Vagina (tissue), 2 donors: ENCODE measurements around the gene MROH7. TPM values are rescaled to one million over a fixed set of nuclear protein-coding genes. Genes with fewer than 3 reads are reported as not detected.

Source experiments
- DNase-seq, 2 donors: peaks; one replicate each; pipeline ENCODE4 v3.0.0-alpha.2; 2017; ENCODE audit errors: extremely low spot score in 2 of 2
- H3K27ac ChIP-seq: fragments of 200-600 bp; sonication (generic); one replicate; pipeline ENCODE4 v1.5.1; 2019
- H3K27me3 ChIP-seq: fragments of 200-600 bp; sonication (generic); one replicate; pipeline ENCODE4 v1.5.1; 2019
- H3K36me3 ChIP-seq, 2 donors: fragments of 200-600 bp; sonication (generic); one replicate each; pipeline ENCODE4 v1.5.1; 2017 to 2019
- H3K4me1 ChIP-seq: fragments of 200-600 bp; sonication (generic); one replicate; pipeline ENCODE4 v1.5.1; 2019
- H3K4me3 ChIP-seq, 2 donors: fragments of 200-600 bp; sonication (generic); 1 replicate in 1 of 2; 2 replicates in 1 of 2; pipeline ENCODE4 v1.5.1; 2016 to 2019
- H3K9me3 ChIP-seq: fragments of 200-600 bp; sonication (generic); one replicate; pipeline ENCODE4 v1.5.1; 2019
- POLR2A ChIP-seq, 2 donors: fragments of 450-650 bp; IDR thresholded peaks; one replicate each; pipeline ENCODE4 v1.6.1; 2017; ENCODE audit warnings: antibody characterized with exemption in 2 of 2, mild to moderate bottlenecking in 2 of 2, moderate library complexity in 2 of 2
- POLR2AphosphoS5 ChIP-seq, 2 donors: sonication (generic); formaldehyde crosslinking; IDR thresholded peaks; one replicate each; pipeline ENCODE4 v1.9.0; 2017; ENCODE audit warnings: antibody characterized with exemption in 2 of 2, mild to moderate bottlenecking in 2 of 2, low read depth in 1 of 2; ENCODE audit not compliant: insufficient read depth in 1 of 2
- intact Hi-C: fragments of 100-400 bp; cut with DNase I; formaldehyde crosslinking; loops from one replicate; pipeline ENCODE4 v1.15.1; 2023
- total RNA-seq: library from RNA; depleted of rRNA; stranded (reverse); fragments of >200 nt; gene quantifications from one replicate; pipeline ENCODE4 v1.2.3, GENCODE V29; 2016
- TF ChIP-seq, protein P1 (sequence below), 3 experiments: fragments of 450-650 bp in 2 of 3; fragments of 200-600 bp in 1 of 3; sonication (generic) in 1 of 3; IDR thresholded peaks; one replicate each; pipeline ENCODE4 v1.5.1; 2017 to 2019; ENCODE audit warnings: antibody characterized with exemption in 3 of 3, mild to moderate bottlenecking in 2 of 3, moderate library complexity in 2 of 3

The MROH7 gene
- total RNA-seq, 1 donor from 2014 or later: 7.4 TPM

DNA sequence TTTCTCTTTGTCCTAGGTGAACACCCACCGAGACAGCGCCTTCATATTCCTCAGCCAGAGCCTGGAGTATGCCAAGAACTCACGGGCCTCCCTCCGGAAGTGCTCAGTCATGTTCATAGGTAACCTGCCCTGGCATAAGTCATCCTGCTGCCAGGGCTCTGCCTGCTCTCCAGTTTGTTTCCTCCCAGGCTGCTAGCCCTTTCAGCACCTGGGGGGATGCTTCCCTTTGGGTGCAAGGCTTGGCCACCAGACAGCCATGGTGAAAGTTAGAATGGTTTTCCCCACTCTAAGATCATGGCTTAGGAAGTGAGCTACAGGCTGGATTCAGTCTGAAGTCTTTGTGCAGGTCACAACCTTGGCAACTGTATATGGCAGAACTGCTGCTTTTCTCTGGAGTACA, 64.8 kb downstream of the MROH7 start:
- intact Hi-C loops: no loop called here
- Histone ChIP-seq H3K27ac (no peak overlapping the region), H3K9me3 (no peaks in the 10 kb centered on the region), H3K27me3 (no peaks in the 10 kb centered on the region), H3K4me1 (no peaks in the 10 kb centered on the region), H3K36me3 (no peaks in the 10 kb centered on the region), H3K4me3 (no peak overlapping the region)
- no peak for DNase-seq
- TF ChIP-seq POLR2AphosphoS5 (IDR thresholded peaks at IDR 0.05; ENCODE audit: insufficient read depth in 1 of 2, low read depth in 1 of 2) (no peak), POLR2A (IDR thresholded peaks at IDR 0.05) (no peak)
- TF ChIP-seq, protein P1, sequence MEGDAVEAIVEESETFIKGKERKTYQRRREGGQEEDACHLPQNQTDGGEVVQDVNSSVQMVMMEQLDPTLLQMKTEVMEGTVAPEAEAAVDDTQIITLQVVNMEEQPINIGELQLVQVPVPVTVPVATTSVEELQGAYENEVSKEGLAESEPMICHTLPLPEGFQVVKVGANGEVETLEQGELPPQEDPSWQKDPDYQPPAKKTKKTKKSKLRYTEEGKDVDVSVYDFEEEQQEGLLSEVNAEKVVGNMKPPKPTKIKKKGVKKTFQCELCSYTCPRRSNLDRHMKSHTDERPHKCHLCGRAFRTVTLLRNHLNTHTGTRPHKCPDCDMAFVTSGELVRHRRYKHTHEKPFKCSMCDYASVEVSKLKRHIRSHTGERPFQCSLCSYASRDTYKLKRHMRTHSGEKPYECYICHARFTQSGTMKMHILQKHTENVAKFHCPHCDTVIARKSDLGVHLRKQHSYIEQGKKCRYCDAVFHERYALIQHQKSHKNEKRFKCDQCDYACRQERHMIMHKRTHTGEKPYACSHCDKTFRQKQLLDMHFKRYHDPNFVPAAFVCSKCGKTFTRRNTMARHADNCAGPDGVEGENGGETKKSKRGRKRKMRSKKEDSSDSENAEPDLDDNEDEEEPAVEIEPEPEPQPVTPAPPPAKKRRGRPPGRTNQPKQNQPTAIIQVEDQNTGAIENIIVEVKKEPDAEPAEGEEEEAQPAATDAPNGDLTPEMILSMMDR (IDR thresholded peaks at IDR 0.05): no peak

DNA sequence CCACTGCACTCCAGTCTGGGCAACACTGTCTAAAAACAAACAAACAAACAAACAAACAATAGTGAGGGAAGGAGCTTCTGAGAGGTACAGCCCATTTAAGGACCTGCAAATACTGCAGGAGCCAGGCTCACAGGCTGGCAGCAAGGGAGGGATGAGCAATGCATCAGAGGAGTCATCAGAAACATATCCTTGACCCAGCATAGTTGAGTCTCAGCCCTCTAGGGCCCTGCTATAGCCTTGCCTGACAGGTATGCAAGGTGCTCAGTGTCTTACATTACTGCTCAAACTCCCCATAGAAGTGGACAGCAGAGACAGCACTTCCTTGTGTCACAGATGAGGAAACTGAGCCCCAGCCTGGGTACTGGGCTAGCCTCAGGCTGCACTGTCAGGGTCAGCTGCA, 66.8 kb downstream of the MROH7 start:
- Histone ChIP-seq H3K9me3 (no peaks in the 10 kb centered on the region), H3K27ac (no peak overlapping the region), H3K4me1 (no peaks in the 10 kb centered on the region), H3K27me3 (no peaks in the 10 kb centered on the region), H3K4me3 (no peak overlapping the region), H3K36me3 (no peaks in the 10 kb centered on the region)
- TF ChIP-seq POLR2AphosphoS5 (IDR thresholded peaks at IDR 0.05; ENCODE audit: insufficient read depth in 1 of 2, low read depth in 1 of 2): no peak
- TF ChIP-seq POLR2A (IDR thresholded peaks at IDR 0.05): no peak
- TF ChIP-seq, protein P1 (IDR thresholded peaks at IDR 0.05): no peak
- no peak for DNase-seq
- intact Hi-C loops: no loop called here

GRCh38 chr1:54709547-54710292, 68.1 kb downstream of the MROH7 start:
- Histone ChIP-seq H3K9me3 (no peaks in the 10 kb centered on the region), H3K4me1 (peaks cover 1% of the 10 kb centered on the region), H3K36me3 (no peaks in the 10 kb centered on the region), H3K4me3 (no peak overlapping the region), H3K27me3 (no peaks in the 10 kb centered on the region), H3K27ac (no peak overlapping the region)
- TF ChIP-seq POLR2A (IDR thresholded peaks at IDR 0.05): no peak
- no peak for TF ChIP-seq POLR2AphosphoS5 (IDR thresholded peaks at IDR 0.05; ENCODE audit: insufficient read depth in 1 of 2, low read depth in 1 of 2)
- TF ChIP-seq, protein P1 (IDR thresholded peaks at IDR 0.05): no peak
- intact Hi-C loops: no loop called here
- no peak for DNase-seq

GRCh38 chr1:54710434-54710833, 68.8 kb downstream of the MROH7 start:
- Histone ChIP-seq H3K27ac (no peak overlapping the region), H3K4me1 (peaks cover 8% of the 10 kb centered on the region), H3K4me3 (no peak overlapping the region), H3K36me3 (no peaks in the 10 kb centered on the region), H3K9me3 (no peaks in the 10 kb centered on the region), H3K27me3 (no peaks in the 10 kb centered on the region)
- no peak for TF ChIP-seq POLR2A (IDR thresholded peaks at IDR 0.05)
- TF ChIP-seq, protein P1 (IDR thresholded peaks at IDR 0.05): no peak
- TF ChIP-seq POLR2AphosphoS5 (IDR thresholded peaks at IDR 0.05; ENCODE audit: insufficient read depth in 1 of 2, low read depth in 1 of 2): no peak
- DNase-seq: no peak
- intact Hi-C loops: no loop called here

- TF ChIP-seq POLR2A (IDR thresholded peaks at IDR 0.05) (no peak), POLR2AphosphoS5 (IDR thresholded peaks at IDR 0.05; ENCODE audit: insufficient read depth in 1 of 2, low read depth in 1 of 2) (no peak)
- TF ChIP-seq, protein P1 (IDR thresholded peaks at IDR 0.05): no peak
- Histone ChIP-seq H3K36me3 (no peaks in the 10 kb centered on the region), H3K27me3 (no peaks in the 10 kb centered on the region), H3K4me1 (peaks cover 9% of the 10 kb centered on the region), H3K27ac (no peak overlapping the region), H3K9me3 (no peaks in the 10 kb centered on the region), H3K4me3 (no peak overlapping the region)
- intact Hi-C loops: no loop called here
- DNase-seq: no peak
Measured at GRCh38 chr1:54710841-54711240, 69.3 kb downstream of the MROH7 start.
